T1000 (cell line): ENCODE results near the gene GCC2.
"Not testable (repeated sequence)": the region's sequence is repeated elsewhere in the genome, so short reads cannot be mapped to it uniquely, and the experiment has no call there.

Experiments used
- DNase-seq: peaks from one replicate; lab custom pipeline; 2025; ENCODE audit warnings: mixed read lengths; lab: John Stamatoyannopoulos, UW

GCC2 gene

DNA sequence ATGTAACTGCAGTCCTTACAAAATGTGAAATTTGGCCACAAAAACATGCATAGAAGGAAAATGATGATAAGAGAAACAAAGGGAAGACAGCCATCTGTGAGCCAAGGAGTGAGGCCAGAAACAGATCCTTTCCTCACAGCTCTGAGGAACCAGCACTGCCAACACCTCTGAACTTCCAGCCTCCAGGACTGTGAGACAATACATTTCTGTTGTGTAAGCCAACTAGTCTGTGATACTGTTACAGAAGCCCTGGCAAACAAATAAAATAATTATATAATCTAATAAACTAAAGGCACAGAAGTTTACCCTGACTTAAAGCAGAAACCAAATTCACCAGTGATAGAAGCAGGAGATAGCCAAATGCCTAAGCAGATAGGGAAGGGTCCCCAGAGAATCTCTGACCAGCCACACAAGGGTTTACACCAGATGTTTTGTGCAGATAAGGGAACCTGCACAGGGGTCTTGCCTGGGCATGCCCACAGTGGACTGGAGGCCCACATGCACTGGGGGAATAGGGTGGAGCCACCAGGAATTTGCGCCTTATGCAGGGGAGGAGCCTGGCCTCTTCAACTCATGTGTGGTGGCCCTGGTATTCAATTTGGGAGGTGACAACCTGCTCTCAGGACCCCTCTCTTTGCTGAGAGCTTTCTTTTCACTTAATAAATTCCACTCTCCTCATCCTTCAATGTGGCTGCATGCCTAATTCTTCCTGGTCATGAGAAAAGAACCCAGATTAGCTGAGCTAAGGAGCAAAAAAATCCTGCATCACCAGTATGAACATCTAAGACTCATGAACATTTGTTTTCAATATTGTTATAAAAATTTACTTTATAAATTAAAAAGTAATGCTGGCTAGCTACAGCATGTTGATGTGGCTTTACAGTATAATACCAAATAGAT is 3.8 kb upstream of the GCC2 start:
- no peak for DNase-seq

DNA sequence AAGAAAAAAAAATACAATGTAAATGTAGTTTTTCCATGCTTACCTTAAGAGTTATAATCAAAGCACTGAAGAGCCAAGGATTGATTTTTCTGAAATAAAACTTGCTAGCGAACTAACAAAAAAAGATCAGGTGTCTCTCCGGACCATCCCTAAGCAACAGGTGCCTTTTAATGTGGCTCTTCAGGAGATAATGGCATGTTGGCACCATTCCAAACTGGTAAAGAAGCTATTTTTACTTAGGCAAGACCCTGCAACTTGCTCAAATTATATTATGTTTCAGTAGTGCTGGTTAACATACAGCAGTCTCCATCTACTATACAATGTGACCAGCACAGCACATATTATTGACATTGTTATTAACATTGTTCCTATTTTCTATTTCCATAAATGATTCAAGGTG is 2.3 kb upstream of the GCC2 start:
- DNase-seq: no peak

DNA sequence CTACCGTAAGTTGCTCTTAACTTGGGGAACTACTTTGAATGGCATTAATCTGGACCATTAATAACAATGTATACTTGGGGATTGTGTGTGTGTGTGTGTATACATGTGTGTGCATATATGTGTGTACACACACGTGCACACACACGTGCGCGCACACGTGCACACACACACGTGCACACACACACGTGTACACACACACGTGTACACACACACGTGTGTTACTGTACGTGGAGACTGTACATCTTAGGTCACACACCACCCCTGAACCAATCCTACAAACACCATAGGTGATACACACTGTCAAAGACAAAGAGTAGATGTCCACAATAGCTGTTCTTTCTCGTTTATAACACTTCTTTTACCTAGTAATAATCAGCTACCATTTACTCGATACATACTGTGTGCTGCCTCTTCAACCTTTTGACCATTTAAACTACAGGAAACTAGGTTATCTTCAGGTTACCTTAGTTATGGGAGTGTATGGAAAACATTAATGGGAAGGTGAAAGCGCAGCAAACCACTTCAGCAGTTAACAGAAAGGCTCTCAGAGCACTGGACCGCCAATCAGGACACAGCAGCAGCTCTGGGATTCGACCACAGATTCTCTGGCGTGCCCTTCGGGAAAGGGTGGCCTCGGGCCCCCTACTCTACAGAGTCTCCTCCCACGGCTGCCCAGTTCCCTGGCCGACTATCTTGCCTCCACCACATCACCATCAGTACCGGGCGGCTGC is 894 bp upstream of the GCC2 start:
- DNase-seq: no peak

GRCh38 chr2:108449410-108450130 is 564 bp downstream of the GCC2 start:
- no peak for DNase-seq

DNA sequence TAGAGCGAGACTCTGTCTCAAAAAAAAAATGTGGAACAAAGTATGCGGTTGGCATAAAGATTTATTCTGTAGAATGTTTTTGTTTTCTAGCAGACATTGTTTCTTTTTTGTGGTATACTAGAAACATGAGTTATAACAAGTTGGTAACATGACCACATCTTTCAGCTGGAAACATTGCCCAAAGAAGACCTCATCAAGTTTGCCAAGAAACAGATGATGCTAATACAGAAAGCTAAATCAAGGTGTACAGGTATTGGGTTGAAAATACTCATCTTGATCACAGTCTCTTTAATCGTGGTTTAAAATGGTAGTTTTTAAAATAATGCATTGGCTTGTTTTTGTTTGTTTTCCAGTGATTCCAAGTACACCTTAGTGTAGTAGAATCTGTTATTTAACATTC is 1.9 kb downstream of the GCC2 start:
- no peak for DNase-seq

- no peak for DNase-seq
Observed at GRCh38 chr2:108451976-108452375, 3.0 kb downstream of the GCC2 start.

DNA sequence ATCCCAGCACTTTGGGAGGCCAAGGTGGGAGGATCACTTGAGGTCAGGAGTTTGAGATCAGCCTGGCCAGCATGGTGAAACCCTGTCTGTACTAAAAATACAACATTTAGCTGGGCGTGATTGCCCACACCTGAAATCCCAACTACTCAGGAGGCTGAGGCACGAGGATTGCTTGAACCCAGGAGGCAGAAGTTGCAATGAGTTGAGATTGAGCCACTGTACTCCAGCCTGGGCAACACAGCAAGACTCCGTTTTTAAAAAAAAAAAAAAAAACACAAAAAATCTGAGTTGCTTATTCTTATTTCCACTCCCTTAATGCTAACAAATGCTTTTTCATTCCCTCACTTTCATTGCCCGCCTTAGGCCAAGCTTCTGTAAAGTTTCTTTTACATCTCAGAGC is 4.5 kb downstream of the GCC2 start:
- DNase-seq: not testable (repeated sequence)

DNA sequence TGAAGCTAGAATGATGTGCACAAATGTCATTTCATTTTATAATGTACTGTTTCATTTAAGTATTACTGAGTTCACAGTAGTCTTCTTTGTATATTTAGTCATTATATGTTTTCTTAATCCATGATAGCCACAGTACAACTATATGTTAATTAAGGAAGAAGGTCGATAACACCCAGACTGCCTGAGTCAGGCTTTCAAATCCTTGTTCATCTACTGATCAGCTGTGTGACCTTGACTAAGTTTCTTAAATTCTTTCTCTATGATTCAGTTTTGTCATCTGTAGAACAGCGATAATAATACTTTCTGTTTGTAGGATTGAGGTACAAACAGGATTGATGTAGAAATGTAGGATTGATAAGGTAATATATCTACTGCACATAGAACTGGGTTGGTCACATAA is 5.4 kb downstream of the GCC2 start:
- no peak for DNase-seq

DNA sequence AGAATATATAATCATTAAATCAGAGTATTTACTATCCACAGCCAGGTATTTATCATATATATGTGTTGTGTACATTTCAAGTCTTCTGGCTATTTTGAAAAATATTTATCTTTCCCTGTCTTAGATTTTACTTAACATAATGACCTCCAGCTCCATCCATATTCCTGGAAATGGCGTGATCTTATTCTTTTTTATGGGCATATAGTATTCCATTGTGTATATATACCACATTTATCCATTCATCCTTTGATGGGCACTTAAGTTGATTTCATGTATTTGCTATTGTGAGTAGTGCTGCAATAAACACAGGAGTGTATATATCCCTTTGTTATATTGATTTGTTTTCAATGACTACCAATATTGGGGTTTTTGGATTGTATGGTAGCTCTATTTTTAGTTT is 6.6 kb downstream of the GCC2 start:
- DNase-seq: no peak

DNA sequence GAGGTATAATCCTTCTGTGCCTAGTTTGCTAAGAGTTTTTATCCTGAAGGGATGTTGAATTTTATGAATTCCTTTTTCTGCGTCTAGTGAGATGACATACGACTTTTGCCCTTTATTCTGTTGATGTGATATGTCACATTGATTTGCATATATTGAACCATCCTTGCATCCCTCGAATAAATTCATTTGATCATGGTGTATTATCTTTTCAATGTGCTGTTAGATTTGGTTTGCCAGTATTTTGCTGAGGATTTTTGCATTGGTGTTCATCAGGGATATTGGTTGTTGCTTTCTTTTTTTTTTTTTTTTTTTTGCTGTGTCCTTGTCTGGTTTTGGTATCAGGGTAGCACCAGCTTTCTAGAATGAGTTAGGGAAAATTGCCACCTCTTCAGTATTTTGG is 9.1 kb downstream of the GCC2 start:
- no peak for DNase-seq

DNA sequence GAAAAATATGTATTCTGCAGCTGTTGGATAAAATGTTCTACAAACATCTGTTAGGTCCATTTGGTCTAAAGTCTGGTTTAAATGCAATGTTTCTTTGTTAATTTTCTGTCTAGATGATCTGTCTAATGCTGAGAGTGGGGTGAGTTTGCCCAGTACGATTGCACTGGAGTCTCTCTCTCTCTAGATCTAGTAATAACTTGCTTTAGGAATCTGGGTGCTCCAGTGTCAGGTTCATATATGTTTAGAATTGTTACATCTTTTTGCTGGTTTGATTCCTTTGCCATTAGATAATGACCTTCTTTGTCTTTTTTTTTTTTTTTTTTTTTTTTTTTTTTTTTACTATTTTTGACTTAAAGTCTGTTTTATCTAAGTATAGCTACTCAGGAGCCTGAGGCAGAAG is 10.4 kb downstream of the GCC2 start:
- DNase-seq: no peak

DNA sequence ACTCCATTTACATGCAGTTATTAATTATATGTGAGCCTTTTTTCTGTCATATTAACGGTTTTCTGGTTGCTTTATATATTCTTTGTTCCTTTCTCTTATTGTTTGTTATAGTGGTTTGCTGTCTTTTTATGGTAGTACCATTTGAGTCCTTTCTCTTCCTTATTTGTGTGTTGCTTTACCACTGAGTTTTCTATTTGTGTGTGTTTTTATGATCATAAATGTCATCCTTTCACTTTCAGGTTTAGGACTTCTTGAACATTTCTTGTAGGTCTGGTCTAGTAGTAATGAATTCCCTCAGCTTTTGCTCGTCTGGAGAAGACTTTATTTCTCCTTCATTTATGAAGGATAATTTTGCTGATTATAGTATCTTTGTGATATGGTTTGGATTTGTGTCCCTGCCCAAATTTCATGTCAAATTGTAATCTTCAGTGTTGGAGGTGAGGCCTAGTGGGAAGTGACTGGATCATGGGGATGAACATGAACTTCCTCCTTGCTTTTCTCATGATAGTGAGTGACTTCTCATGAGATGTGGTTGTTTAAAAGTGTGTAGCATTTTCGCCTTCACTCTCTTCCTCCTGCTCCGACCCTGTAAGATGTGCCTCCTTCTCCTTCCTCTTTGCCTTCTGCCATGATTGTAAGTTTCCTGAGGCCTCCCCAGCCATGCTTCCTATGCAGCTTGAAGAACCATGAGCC is 11.5 kb downstream of the GCC2 start:
- no peak for DNase-seq

- DNase-seq: no peak
Observed at GRCh38 chr2:108477099-108477498, 28.1 kb downstream of the GCC2 start.

DNA sequence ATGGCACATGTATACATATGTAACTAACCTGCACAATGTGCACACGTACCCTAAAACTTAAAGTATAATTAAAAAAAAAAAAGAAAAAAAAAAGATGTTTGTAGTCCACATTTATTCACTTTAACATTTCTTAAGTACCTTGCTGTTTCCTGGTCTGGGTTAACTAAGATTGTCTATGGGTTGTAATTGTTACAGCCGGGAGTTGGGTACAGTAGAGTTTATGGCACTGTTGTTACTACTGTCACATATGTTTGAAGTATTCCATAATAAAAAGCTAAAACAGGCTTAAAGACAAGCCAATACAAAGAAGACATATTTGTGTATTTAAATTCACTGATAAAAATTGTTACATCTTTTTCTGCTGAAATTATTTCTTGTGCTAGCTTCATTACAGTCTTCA is 36.2 kb downstream of the GCC2 start:
- no peak for DNase-seq

DNA sequence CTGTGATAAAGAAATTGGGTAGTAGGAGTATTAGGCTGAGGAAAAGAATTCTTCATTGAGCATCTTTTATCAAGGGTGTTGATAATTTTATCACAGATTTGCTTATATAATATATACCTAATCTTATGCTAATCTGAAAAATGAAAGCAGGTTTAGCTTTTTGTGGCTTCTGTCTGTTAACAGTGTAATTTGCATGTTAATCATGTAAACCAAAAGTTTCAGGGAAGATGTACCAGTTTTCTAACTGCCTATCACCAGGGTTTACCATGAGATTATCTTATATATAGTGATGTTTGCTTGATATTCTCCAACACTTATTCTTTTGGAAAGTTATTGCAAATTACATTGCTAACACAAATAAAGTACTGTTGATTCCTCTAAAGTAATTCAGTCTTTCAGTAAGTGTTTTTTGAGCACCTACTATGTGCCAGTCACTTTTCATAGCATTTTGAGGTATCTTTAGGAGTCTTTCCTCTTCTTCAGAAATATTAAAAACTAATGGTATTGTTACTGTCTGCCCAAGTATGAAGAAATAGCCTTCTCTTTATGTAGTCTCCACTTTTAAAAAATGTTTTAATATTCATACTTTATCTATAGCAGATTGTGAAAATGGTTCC is 41.6 kb downstream of the GCC2 start:
- no peak for DNase-seq

- DNase-seq: no peak
Observed at GRCh38 chr2:108491848-108492247, 42.8 kb downstream of the GCC2 start.

GRCh38 chr2:108492364-108492763 is 43.4 kb downstream of the GCC2 start:
- peak; percentile 6 for DNase-seq

- DNase-seq: not testable (repeated sequence)
Observed at GRCh38 chr2:108496167-108496566, 47.2 kb downstream of the GCC2 start.

DNA sequence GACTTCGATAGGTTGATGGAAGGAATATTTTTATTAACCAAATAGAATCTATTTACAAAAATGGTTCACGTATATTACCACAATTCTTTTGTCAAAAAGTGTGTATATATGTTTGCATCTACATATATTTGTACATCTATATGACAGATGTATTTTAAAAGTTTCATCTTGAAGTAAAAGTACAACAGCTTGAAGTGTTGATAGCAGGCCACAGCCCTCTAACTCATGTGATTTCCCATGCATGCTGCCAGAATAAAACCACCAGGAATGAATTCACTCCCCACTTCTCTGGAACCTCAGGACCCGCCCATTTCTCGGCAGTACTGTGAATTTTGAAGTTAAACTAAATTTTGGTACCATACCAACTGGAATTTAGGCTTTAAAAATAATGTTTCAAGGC is 58.6 kb downstream of the GCC2 start:
- DNase-seq: not testable (repeated sequence)

- DNase-seq: not testable (repeated sequence)
Observed at GRCh38 chr2:108512431-108512830, 63.4 kb downstream of the GCC2 start.

- DNase-seq: not testable (repeated sequence)
Observed at GRCh38 chr2:108514478-108514877, 65.5 kb downstream of the GCC2 start.

DNA sequence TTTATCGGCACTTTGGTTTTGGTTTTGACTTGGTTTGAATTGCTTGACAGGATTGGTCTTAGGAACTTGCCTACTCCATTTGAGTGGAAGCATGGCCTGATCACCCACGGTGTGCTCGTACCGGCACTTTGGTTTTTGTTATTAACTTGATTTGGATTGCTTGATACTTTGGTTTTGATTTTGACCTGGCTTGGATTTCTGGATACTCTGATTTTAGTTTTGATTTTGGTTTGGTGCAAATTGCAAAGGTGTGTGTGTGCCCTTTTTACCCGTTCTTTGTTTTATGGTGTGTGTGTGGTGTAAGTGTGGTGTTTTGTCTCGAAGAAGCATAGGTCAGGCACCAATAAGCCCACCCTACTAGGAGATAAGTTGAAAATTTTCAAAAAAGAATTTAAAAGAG is 75.7 kb downstream of the GCC2 start:
- DNase-seq: not testable (repeated sequence)
